Endothelial cell of umbilical vein (primary cell): ENCODE data around the gene RALGAPB.

Experiments used
- CTCF ChIP-seq, 2 donors: IDR thresholded peaks; 1 replicate in 1 of 2; 2 replicates in 1 of 2; pipeline ENCODE4 v1.5.1; 2011; ENCODE audit warnings: low read length in 2 of 2, mild to moderate bottlenecking in 2 of 2, moderate library complexity in 2 of 2, control low read depth in 1 of 2, inconsistent platforms in 1 of 2, low read depth in 1 of 2; ENCODE audit not compliant: insufficient read depth in 1 of 2; ENCODE audit errors: extremely low read depth in 1 of 2
- EZH2 ChIP-seq: IDR thresholded peaks from 2 replicates; pipeline ENCODE4 v1.6.1; 2012; ENCODE audit warnings: borderline replicate concordance, low read depth, mild to moderate bottlenecking, moderate library complexity, low read length, inconsistent platforms; ENCODE audit not compliant: severe bottlenecking
- FOS ChIP-seq: IDR thresholded peaks from 2 replicates; pipeline ENCODE4 v1.6.1; 2011; ENCODE audit warnings: mild to moderate bottlenecking, low read length, moderate library complexity, borderline replicate concordance; ENCODE audit not compliant: insufficient read depth
- GATA2 ChIP-seq: IDR thresholded peaks from 2 replicates; pipeline ENCODE4 v1.7.0; 2011; ENCODE audit warnings: low read depth, mild to moderate bottlenecking, moderate library complexity, mixed read lengths, low read length; ENCODE audit not compliant: insufficient read length, insufficient read depth
- MAX ChIP-seq: IDR thresholded peaks from 2 replicates; pipeline ENCODE4 v1.6.1; 2011; ENCODE audit not compliant: insufficient read depth, insufficient read length
- MYC ChIP-seq: IDR thresholded peaks from one replicate; pipeline ENCODE4 v1.6.1; 2011; ENCODE audit warnings: mild to moderate bottlenecking, low read depth, low read length
- POLR2A ChIP-seq: IDR thresholded peaks from 2 replicates; pipeline ENCODE4 v1.6.1; 2012; ENCODE audit warnings: low read depth, mild to moderate bottlenecking, control low read depth, low read length
- POLR2AphosphoS5 ChIP-seq: IDR thresholded peaks from 2 replicates; pipeline ENCODE4 v1.6.1; 2012; ENCODE audit warnings: low read depth, mild to moderate bottlenecking, control low read depth, low read length, moderate library complexity; ENCODE audit not compliant: insufficient read depth

GRCh38 chr20:38531021-38531420 is 58.4 kb downstream of the RALGAPB start:
- TF ChIP-seq CTCF (IDR thresholded peaks at IDR 0.05; ENCODE audit: extremely low read depth in 1 of 2, insufficient read depth in 1 of 2, low read depth in 1 of 2, low read length in 2 of 2) (no peak), POLR2A (no peak), MYC (no peak), POLR2AphosphoS5 (no peak), GATA2 (no peak), EZH2 (no peak), FOS (no peak), MAX (no peak)
